Activated CD8-positive, alpha-beta memory T cell treated with anti-CD3 and anti-CD28 coated beads for 4 hours (primary cell): Measurements from ENCODE around the gene IFI27L2.

Experiments
- DNase-seq, 2 donors: peaks; one replicate each; pipeline ENCODE4 v3.0.0-alpha.2; 2020; ENCODE audit warnings: low read depth in 2 of 2

Gene IFI27L2

GRCh38 chr14:94123296-94123695, 6.1 kb downstream of the IFI27L2 start:
- DNase-seq = no peak

DNA sequence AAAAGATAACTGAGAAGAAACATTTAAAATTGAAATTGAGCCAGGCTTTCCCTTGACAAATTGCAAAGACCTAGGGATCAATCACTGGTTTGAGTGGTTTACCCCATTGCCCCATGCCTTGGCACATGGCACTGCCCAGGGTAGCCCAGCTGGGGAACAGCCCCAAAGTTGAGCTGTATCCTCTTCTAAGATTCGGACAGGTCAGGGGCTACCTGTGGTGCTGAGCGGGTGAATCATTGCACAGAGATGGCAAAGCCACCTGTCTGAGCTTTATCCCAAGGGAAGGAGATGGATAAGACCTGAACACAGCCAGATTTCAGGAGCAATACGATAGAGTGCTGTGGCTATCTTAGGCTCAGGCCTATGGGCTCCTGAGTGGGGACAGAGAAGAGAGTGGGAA, 7.0 kb downstream of the IFI27L2 start:
- DNase-seq = no peak

DNA sequence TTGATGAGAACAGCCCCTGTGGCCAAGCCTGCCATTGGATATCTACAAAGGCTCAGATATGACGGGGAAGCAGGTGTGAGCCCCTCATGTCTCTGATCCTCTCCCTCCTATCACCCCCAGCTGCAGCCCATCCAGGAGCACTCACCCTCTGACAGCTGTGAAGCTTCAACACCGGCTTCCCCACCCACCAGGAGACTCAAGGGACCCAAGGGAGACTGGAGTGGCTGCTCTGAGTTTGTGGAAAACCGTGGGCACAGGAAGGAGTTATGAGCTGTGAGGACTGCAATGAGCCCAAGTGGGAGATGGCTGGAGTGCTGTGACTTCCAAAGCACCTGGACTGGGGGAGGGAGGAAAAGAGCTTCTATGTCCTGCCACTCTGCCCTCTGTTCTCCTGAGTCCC, 7.9 kb downstream of the IFI27L2 start:
- no peak for DNase-seq

GRCh38 chr14:94120667-94121340, 8.6 kb downstream of the IFI27L2 start:
- no peak for DNase-seq

GRCh38 chr14:94119071-94119470, 10.3 kb downstream of the IFI27L2 start:
- DNase-seq = no peak

- no peak for DNase-seq
These were observed 11.5 kb downstream of the IFI27L2 start for GRCh38 chr14:94117856-94118255.

DNA sequence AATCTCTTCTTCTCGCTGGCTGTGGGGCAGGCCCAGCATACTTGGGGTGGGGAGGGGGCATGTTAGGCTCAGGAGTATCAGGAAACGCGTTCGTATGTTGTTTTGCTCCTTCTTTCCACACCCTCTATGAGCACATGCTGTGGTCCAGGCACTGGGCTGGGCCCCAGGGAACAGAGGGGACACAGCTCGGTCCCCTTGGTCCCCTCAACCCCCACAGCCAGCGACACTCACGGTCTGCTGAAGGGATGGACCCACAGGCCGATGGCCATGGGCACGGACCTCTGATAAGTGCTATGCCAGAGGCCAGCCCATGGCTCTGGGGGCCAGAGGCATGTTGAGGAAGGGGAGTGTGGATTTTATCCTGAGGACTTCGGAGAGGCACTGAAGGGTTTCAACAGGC, 12.7 kb downstream of the IFI27L2 start:
- DNase-seq = no peak

DNA sequence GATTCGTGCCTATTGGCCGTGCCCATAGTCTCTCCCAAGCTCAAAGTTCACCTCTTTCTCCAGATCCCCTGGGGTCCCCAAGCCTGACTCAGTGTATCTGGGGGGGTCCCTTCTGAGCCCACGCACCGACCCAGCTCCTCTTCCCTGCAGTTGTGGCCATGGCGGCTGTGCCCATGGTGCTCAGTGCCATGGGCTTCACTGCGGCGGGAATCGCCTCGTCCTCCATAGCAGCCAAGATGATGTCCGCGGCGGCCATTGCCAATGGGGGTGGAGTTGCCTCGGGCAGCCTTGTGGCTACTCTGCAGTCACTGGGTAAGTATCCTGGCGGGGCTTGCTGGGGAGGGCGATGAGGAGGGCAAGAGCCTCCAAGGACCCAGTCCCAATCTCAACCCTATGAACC, 13.8 kb downstream of the IFI27L2 start:
- no peak for DNase-seq

DNA sequence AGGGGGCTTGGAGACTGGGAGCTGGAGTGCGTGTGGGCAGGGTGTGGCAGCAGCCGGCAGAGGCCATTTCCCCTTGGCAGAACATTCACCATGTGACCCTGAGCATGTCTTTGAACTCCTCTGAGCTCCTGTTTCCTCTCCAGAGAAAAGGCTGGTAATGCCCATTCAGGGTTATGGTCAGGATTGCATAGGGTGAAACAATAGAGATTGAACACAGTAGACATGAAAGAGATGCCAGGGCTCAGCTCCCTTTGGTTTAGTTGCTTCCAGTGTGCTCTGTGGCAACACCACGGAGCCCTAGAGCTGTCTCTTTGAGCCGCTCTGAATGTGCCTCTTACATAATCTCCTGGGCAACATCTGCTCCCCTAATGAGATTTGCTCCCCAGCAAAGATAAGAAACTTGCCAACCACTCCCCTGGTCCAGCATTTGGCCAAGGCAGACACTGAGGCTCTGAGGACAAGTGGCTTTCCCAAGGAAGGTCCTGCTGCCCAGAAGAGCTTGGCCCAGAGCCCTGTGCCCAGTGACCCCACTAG, 14.3 kb downstream of the IFI27L2 start:
- no peak for DNase-seq

DNA sequence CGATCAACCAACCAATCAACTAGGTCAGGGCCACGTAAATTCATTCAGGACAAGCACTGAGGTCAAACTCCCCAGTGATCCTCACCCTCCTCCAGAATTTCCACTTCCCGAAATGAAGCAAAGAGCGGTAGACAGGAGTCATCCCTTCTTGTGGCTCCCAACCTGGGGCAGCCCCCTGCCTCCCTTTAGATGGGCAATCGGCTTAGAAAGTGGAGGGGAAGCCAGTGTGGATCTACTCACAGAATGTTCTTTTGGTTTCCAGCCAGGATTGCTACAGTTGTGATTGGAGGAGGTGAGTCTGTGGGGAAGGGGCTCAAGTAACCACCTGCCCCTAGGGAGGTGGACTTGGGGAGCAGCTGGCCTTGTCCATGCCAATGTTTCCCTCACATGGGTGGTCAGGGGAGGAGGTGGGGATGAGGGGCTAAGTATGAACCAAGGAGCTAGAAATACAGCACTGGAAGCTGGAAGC, 14.8 kb downstream of the IFI27L2 start:
- DNase-seq = no peak

GRCh38 chr14:94113908-94114588, 15.4 kb downstream of the IFI27L2 start:
- no peak for DNase-seq

DNA sequence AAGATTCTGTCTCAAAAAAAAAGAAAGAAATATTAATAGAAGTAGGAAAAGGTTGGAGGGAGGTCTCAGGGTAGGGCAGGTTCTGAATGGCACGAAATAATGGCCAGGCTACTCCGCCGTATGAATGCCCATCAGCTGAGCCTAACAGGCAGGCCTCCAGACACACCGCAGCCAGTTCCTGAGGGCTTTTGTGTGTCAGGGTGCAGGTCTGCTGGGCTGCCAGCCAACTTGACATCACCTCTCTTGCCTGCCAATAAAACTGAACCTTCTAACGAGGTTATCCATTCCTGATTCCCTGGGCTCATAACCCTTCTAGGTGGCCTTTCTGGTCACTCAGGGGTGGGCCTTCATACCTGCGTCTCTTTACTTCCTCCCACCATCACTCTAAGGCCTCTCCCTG, 15.9 kb downstream of the IFI27L2 start:
- DNase-seq = no peak

DNA sequence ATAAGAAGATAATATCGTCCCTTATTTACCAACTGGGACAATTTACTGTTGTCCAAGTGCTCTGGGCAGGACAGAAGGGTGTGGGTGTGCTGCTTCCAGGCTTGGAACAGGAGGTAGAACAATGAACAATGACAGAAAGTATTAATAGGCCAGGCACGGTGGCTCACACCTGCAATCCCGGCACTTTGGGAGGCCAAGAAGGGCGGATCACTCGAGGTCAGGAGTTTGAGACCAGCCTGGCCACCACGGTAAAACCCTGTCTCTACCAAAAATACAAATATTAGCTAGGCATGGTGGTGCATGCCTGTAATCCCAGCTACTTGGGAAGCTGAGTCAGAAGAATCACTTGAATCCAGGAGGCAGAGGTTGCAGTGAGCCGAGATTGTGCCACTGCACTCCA, 16.3 kb downstream of the IFI27L2 start:
- DNase-seq = no peak

GRCh38 chr14:94112513-94113063, 16.8 kb downstream of the IFI27L2 start:
- no peak for DNase-seq

DNA sequence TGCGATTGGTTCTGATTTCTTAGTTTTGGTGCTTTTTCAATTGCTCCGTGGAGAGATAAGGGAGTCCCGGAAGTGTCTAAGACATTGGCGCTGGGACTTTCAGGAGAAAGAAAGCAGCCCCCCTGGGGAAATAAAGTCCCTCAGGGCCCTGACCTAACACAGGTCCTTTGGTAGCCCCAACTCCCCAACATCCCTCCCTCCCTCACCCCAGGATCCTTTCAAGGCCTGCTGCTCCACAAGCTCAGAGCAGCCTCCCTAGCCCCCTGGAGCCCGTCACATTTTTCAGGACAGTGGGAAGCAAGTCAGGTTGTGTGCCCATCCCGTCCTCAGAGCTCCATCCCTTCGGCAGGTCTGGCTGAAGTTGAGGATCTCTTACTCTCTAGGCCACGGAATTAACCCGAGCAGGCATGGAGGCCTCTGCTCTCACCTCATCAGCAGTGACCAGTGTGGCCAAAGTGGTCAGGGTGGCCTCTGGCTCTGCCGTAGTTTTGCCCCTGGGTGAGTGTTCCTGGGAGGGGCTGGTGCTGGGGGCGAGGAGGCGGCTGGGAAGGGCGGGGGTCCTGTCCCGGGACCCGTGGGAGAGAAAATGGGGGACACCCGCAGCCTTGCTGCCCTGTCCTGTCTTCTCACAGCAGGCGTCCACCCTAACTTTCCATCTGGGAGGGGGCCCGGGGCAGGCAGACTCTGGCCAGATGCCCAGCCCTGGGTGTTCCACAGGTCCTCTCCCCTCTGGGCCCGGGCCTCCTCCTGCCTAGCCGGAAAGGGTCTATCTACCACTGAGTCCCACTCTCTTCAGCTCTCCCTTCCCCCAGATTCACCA, 17.9 kb downstream of the IFI27L2 start:
- DNase-seq = no peak

DNA sequence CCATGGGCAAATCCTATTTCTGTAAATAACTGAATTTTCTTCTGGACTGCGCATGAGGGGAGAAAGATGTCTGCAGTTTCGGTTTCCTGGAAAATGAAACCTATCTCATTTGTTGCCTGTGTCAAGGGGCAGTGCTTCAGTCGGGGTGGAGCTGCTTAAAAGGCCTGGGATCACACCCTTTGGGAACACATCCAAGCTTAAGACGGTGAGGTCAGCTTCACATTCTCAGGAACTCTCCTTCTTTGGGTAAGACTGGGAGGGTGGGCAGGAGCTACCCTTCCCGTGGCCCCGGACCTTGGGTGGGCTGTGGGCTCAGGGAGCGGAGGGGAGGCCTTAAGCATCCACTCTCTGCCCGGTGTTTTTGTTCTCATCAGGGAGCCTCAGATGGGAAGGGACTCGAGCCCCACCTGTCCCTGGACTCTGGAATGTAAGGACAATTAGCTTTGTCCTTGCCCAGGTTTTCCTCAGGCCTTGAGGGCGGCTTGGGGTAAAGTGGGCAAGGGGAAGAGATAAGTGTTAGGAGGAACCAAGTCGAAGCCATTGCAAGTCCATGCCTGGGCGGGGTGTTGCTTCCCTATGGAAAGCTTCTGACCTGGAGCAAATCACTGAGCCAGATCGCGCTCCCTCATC, 18.7 kb downstream of the IFI27L2 start, which contains the start of gene IFI27:
Gene IFI27 (plus strand): TSS at position 185 of the 630 bp plus-strand sequence.
- DNase-seq = no peak

GRCh38 chr14:94109915-94110250, 19.5 kb downstream of the IFI27L2 start:
- no peak for DNase-seq

- DNase-seq = no peak
These were observed 24.7 kb downstream of the IFI27L2 start for GRCh38 chr14:94104731-94105130.

DNA sequence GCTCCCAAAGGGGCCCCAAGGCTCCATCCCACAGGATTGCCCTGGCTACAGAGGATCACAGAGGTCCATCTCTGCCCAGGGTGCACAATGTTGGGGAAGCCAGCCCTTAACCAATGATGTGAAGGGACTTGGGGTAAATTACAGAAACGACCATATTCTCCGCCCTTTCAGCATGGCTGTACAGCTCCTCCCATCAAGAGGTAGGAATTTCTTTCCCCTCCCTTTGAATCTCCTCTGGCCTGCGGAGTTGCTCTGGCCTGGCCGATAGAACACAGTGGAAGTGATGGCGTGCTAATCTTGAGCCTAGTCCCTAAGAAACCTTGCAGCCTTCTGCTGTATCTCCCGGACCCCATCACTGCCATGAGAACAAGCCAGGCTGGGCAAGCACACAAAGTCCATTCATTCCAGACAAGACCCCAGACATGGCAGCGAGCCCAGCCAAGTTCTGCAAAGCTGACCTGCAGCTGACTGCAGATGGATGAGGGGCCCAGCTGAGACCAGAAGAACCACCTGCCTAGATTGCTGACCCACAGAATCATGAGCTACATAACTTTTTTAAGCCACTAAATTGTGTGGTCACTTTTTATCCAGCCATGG, 25.8 kb downstream of the IFI27L2 start:
- no peak for DNase-seq

- no peak for DNase-seq
These were observed 26.5 kb downstream of the IFI27L2 start for GRCh38 chr14:94102768-94103482.

GRCh38 chr14:94101748-94102147, 27.7 kb downstream of the IFI27L2 start:
- DNase-seq = no peak
